SW 1271 (cell line): ENCODE results near the gene CADM1.

Experiments used
- DNase-seq, 2 experiments: peaks; one replicate each; lab custom pipeline; 2025; lab: John Stamatoyannopoulos, UW

CADM1 gene

GRCh38 chr11:115398333-115399080 lies 105.7 kb downstream of the CADM1 start:
- DNase-seq, result no peak

GRCh38 chr11:115396533-115396932 lies 107.7 kb downstream of the CADM1 start:
- DNase-seq, result no peak

DNA sequence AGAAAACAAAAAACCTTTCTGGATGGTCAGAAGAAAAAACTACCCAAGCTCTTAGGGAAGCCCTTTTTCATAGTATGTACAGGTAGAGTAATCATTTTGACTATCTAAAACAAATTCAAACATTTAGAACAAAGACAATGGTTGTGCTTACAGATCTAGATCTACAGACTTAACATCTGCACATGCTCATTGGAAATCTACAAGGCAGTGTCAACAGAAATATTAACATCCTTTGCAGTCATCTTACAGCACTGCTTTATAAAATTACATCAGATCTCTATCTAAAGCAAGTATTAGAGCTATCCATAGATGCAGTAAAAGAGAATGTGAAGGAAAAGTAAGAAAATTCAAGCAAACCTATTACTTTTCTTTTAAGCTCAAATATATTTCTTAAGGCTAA lies 110.3 kb downstream of the CADM1 start:
- DNase-seq, result no peak

- no peak for DNase-seq
These were observed 112.6 kb downstream of the CADM1 start for GRCh38 chr11:115391598-115391997.

GRCh38 chr11:115391160-115391559 lies 113.1 kb downstream of the CADM1 start:
- DNase-seq, result no peak

DNA sequence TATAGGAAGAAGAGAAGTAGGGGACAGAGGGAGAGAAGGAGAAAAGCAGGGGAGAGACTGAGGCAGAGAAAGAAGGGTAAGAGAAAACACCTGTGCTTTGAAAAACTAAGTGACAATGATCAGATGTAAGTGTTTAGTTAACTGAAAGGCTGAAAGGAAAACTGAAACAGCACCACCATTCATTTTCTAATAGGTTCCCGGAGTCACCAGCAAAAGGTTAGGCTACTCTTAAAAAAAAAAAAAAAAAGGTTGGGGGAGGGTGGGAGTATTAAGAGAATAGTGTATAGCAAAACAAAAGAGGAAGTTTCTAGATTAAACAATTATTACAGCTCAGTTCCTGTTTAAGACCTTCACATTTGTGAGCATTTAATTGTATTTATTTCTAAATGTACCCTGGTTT lies 113.8 kb downstream of the CADM1 start:
- no peak for DNase-seq

- no peak for DNase-seq
These were observed 114.4 kb downstream of the CADM1 start for GRCh38 chr11:115389790-115390189.

DNA sequence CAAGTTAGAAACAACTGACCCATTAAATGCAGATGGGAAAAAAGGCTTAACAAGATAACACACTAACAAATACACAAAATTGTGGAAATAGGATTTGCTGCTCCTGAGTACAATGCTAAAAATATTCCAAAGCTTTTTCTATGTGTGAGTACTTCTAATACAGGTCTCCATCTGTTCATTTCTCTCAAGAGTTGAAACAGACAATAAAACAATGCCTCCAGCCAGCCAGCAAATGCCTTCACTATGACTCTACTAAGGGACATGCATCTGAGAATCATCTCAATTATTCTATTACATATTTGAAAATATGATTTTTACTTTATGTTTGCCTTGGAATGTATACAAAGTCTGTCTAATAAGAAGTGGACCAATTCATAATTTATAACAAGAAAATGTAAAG lies 119.0 kb downstream of the CADM1 start:
- DNase-seq, result no peak

DNA sequence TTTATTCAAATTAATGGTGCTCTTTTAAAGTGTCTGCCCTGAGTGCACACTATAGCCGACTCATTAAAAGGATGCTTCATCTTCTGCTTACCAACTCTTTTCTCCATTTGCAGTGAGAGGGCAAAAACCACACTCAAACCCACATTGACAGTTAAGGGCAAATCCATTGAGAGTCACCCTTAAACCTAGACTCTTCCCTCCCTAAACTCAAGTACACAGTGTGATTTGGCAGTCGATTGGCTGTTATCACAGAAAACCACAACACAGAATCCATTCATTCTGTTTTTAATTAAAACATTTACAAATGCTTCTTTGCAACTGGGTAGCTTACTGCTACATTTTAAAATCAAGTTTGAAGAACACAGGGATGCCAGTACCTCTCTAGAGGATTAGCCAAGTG lies 120.0 kb downstream of the CADM1 start:
- no peak for DNase-seq

- DNase-seq, result no peak
These were observed 120.8 kb downstream of the CADM1 start for GRCh38 chr11:115383431-115383830.

DNA sequence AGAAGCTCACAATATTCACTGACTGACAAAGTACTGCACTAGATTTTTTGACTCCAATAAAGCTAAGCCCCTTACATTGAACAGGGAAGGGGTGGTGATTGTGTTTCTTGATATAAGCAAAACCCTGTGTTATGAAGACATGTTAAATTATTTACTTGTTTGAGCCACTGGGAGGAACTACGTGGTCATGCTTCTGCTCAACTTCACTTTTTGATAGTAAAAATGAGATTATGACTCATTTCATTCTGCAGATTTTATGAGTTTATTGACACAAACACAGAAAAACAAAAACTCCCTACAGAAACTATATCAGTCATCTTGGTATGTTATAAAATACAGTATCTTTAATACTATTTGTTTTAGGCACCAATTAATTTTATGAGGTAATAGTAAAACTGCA lies 124.7 kb downstream of the CADM1 start:
- no peak for DNase-seq

DNA sequence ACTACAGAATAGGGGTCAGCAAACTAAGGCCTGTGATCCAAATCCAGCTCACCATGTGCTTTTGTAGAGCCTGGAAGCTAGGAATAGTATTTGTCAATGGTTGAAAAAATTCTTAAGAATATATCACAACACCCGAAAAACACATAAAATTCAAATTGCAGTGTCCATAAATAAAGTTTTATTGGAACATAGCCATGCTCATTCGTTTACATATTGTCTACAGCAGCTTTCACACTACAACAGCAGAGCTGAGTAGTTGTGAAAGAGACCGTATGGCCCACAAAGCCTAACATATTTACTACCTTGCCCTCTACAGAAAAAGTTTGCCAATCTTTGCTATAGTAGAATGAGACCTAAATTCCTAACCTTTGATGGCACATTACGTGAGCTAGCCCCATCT lies 125.7 kb downstream of the CADM1 start:
- no peak for DNase-seq

DNA sequence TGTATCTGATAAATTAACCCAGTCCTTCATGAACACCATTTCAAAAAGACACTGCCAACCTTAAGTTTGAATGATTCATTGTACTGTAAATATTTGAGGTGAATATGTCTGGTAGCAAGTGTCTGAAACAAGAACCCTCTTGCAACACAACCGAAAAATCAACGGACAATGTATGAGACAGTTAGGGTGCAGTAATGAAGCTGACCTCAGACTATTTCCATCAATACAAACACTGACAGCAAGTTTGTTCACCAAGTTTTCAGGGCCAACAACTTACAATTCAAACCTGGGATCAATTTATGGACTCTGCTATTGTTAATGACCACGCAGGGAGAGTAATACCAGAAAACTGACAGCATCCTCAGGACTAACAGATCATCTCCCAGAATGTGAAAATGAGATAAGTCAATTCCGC lies 126.3 kb downstream of the CADM1 start:
- no peak for DNase-seq

- no peak for DNase-seq
These were observed 135.6 kb downstream of the CADM1 start for GRCh38 chr11:115368616-115369015.

- no peak for DNase-seq
These were observed 137.4 kb downstream of the CADM1 start for GRCh38 chr11:115366826-115367225.

DNA sequence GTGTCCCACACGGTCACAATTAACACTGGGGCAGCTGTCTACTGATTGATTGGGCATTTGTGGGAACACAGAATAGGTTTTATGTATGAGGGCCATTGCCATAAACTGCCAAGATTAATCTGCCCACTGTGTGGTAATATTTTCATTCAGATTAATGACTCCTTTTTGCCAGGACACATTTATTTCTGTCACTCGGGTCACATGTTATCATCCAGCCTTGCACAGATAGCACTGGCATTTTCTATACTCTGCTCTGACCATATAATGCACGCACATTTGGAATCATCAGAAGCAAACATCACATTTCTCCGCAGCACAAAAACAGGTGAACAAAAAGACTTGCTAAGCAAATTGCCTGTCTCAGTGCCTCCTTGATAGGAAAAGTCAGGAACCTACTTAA lies 138.3 kb downstream of the CADM1 start:
- no peak for DNase-seq

DNA sequence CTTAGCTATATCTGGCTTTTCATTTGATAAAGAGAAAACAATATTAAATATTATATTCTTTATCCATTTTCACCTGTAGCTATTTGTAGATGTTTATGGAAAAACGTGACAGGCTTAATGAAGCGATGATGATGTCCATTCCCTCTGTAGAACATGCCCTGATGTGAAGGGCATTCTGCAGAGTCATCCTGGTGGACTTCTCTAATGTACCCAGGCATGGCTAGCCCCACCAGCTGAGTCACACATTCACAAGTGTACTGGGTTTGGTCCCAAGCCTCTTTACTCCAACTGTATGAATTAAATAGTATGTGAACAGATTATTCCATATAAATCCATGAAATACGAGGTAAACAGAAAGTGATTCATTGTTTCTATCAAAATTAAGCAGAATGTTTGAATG lies 139.3 kb downstream of the CADM1 start:
- no peak for DNase-seq

DNA sequence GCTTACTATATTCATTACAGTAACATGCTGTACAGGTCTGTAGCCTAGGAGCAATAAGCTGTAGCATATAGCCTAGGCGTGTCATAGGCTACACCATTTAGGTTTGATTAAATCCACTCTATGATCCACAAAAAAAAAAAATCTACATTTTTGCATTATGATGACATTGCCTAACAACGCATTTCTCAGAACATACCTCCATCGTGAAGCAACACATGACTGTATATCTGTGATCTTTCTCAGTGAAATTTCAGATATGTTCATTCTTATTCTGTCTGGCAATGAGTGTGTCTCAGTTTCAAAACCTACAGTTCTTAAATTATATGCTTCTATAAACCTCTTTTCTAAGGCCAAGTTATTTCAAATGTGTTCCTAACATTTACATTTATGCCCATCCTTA lies 140.3 kb downstream of the CADM1 start:
- no peak for DNase-seq

DNA sequence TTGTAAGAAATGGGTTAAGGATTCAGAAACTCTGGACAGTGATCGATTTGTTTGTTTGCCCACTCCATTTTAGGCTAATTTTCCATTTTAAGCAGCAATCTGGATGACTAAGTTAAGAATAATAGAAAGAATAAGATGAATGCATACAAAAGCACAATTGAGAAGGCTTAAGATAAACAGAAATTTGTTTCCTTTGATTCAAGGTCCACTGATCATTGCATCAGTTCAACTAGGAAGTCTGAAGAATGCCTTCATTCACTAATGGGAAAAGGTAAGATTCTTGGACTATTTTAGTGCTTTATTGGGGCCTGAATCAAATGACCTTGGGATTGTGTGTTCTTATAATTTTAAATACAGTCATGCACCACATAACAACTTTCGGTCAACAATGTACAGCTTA lies 140.8 kb downstream of the CADM1 start:
- no peak for DNase-seq

- DNase-seq, result no peak
These were observed 141.2 kb downstream of the CADM1 start for GRCh38 chr11:115362997-115363396.

DNA sequence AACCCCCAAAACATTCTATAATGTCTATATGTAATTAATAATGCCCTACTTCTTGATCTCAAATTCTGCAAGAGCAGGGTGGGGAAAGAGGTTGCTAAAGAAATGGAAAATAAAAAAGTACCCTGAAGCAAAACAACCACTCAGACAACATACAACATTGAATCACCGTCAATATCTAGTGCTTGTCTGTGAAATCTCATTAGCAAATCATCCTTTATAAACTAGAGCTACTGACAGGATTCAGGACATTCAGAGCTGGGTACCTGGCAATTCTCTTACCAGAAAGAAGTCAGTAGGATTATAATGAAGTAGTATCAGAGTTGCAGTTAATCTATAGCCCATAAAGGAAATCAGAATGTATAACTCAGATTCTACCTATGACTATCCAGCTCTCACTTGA lies 143.2 kb downstream of the CADM1 start:
- DNase-seq, result no peak

DNA sequence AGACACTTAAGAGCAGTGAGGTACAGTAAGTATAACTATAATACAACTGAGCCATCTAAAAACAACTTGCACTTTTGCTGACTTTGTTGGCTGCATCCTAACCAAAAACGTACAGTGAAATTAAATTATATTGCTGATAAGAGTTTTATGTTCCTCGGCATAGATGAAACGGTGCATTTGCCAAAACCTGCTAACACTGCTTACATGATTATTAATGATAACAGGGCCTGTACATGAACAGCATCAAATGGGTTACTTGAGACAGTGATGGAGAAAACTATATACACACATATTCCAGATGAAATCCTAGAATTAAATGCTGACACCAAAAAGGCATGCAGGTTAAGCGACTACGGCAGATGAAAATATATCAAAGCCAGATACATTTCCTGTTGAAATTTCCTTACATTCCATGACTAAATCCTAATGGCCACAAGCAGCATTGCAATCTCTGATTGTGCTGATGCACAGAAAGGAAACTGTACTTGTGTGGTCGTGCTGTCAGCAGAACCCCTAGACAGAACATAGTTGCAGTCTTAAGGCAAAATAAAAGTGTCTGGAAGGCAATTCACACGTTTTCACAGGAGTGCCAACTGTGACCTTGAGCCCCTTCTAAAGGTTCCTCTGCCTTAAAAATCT lies 143.9 kb downstream of the CADM1 start:
- DNase-seq, result no peak

DNA sequence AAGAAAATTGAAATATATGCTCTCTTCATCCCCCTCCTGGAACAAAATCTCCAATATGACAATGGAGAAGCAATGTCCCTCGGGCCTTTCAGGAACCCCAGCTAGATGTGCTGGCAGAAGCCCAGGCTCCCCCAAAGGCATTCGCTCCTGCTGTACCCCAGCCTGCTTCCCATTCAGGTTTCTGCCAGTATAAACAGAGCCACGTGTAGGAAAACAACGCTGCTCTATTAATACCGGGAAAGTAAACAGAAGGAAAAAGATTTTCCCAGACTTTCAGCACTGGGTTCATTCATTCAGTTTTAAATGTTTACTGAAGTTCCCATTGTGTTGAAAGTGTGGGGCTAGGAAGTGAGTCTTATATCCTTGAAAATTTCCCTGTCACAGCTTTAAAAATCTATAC lies 147.1 kb downstream of the CADM1 start:
- DNase-seq, result no peak
